ELF-1 (cell line): ENCODE results near the gene KBTBD12.
A peak's percentile ranks its signal among the peaks of the same experiment; 100 is the strongest.
"Not testable (repeated sequence)": the region's sequence is repeated elsewhere in the genome, so short reads cannot be mapped to it uniquely, and the experiment has no call there.

ENCODE experiments used
- DNase-seq: peaks from one replicate; pipeline ENCODE4 v3.0.0-alpha.2; 2016; ENCODE audit warnings: low read depth, low spot score

The KBTBD12 gene

GRCh38 chr3:127915115-127915936 is at the start of gene KBTBD12:
Gene KBTBD12, plus strand, starts transcription at chr3:127915232. Its CDS starts 7,830 bp downstream, at chr3:127923062.
- peak; percentile 60 for DNase-seq

- no peak for DNase-seq
Measured at GRCh38 chr3:127865941-127866340, 49.1 kb upstream of the KBTBD12 start.

GRCh38 chr3:127867412-127867811 is 47.6 kb upstream of the KBTBD12 start:
- DNase-seq: no peak

- no peak for DNase-seq
Measured at GRCh38 chr3:127867986-127868385, 47.0 kb upstream of the KBTBD12 start.

- no peak for DNase-seq
Measured at GRCh38 chr3:127870156-127870555, 44.9 kb upstream of the KBTBD12 start.

GRCh38 chr3:127874097-127874496 is 40.9 kb upstream of the KBTBD12 start:
- DNase-seq: not testable (repeated sequence)

- no peak for DNase-seq
Measured at GRCh38 chr3:127881586-127881985, 33.4 kb upstream of the KBTBD12 start.

- no peak for DNase-seq
Measured at GRCh38 chr3:127884041-127884440, 31.0 kb upstream of the KBTBD12 start.

GRCh38 chr3:127886231-127886955 is 28.6 kb upstream of the KBTBD12 start:
- DNase-seq: no peak

GRCh38 chr3:127886956-127887231 is 28.1 kb upstream of the KBTBD12 start:
- no peak for DNase-seq

GRCh38 chr3:127887321-127887720 is 27.7 kb upstream of the KBTBD12 start:
- DNase-seq: no peak

- no peak for DNase-seq
Measured at GRCh38 chr3:127888156-127888555, 26.9 kb upstream of the KBTBD12 start.

- DNase-seq: peak; percentile 19
Measured at GRCh38 chr3:127888564-127889107, 26.4 kb upstream of the KBTBD12 start.

GRCh38 chr3:127889461-127889863 is 25.6 kb upstream of the KBTBD12 start:
- DNase-seq: no peak

GRCh38 chr3:127889976-127890650 is 24.9 kb upstream of the KBTBD12 start:
- peak; percentile 65 for DNase-seq

GRCh38 chr3:127890651-127891290 is 24.3 kb upstream of the KBTBD12 start:
- peak; percentile 36 for DNase-seq

GRCh38 chr3:127894481-127894880 is 20.6 kb upstream of the KBTBD12 start:
- no peak for DNase-seq

GRCh38 chr3:127899200-127899599 is 15.8 kb upstream of the KBTBD12 start:
- peak; percentile 52 for DNase-seq

GRCh38 chr3:127899766-127900165 is 15.3 kb upstream of the KBTBD12 start:
- DNase-seq: no peak

GRCh38 chr3:127900536-127900935 is 14.5 kb upstream of the KBTBD12 start:
- no peak for DNase-seq

GRCh38 chr3:127902486-127902885 is 12.5 kb upstream of the KBTBD12 start:
- no peak for DNase-seq
